K562 (cell line): ENCODE results near the gene B4GALNT2. TPM values are rescaled to one million over a fixed set of nuclear protein-coding genes. Genes with fewer than 3 reads are reported as not detected.

ENCODE experiments used
- ADNP ChIP-seq: fragments of 200-800 bp; sonication (Bioruptor generic); IDR thresholded peaks from 2 replicates; pipeline ENCODE4 v1.6.1; 2016; ENCODE audit warnings: missing genetic modification characterization, missing compliant biosample characterization
- CBX1 ChIP-seq: sonication (generic); IDR thresholded peaks from 2 replicates; pipeline ENCODE4 v1.6.1; 2016; ENCODE audit warnings: antibody characterized with exemption, low read depth, mild to moderate bottlenecking
- CUX1 ChIP-seq: fragments of 200-800 bp; sonication (Bioruptor generic); IDR thresholded peaks from 2 replicates; pipeline ENCODE4 v1.6.1; 2016; ENCODE audit warnings: missing genetic modification characterization, missing compliant biosample characterization
- GATAD2A ChIP-seq: fragments of 450-650 bp; IDR thresholded peaks from 2 replicates; pipeline ENCODE4 v1.6.1; 2017
- MLLT1 ChIP-seq, 2 experiments: fragments of 450-650 bp; IDR thresholded peaks; 2 replicates each; pipeline ENCODE4 v1.6.1; 2016
- NCOA1 ChIP-seq: fragments of 450-650 bp; IDR thresholded peaks from 2 replicates; pipeline ENCODE4 v1.6.1; 2016; ENCODE audit warnings: low read depth
- PHB2 ChIP-seq: fragments of 450-650 bp; IDR thresholded peaks from 2 replicates; pipeline ENCODE4 v1.6.1; 2017; ENCODE audit warnings: low read depth
- RBBP5 ChIP-seq: fragments of 200-600 bp; sonication (generic); IDR thresholded peaks from 2 replicates; pipeline ENCODE4 v1.6.1; 2012; ENCODE audit warnings: borderline replicate concordance, mild to moderate bottlenecking, low read length, control low read depth, inconsistent platforms; ENCODE audit not compliant: insufficient read depth, poor library complexity, severe bottlenecking
- SMAD1 ChIP-seq: fragments of 150-350 bp; IDR thresholded peaks from 2 replicates; pipeline ENCODE4 v1.6.1; 2014; ENCODE audit warnings: low read length, low read depth; ENCODE audit not compliant: partially characterized antibody
- SNIP1 ChIP-seq: fragments of 450-650 bp; IDR thresholded peaks from 2 replicates; pipeline ENCODE4 v1.7.1; 2017; ENCODE audit warnings: low read depth, mild to moderate bottlenecking
- ZBTB5 ChIP-seq: fragments of 450-650 bp; IDR thresholded peaks from 2 replicates; pipeline ENCODE4 v1.6.1; 2017; ENCODE audit warnings: antibody characterized with exemption
- ZMIZ1 ChIP-seq, 2 experiments: fragments of 150-350 bp in 1 of 2; IDR thresholded peaks; 2 replicates each; pipeline ENCODE4 v1.6.1; 2012 to 2016; ENCODE audit warnings: low read depth in 2 of 2, low read length in 2 of 2, mild to moderate bottlenecking in 1 of 2, moderate library complexity in 1 of 2
- ZNF347 ChIP-seq: fragments of 450-650 bp; formaldehyde crosslinking; IDR thresholded peaks from 2 replicates; pipeline ENCODE4 v1.4.0; 2020; ENCODE audit warnings: low read depth, mild to moderate bottlenecking, moderate library complexity
- polyA plus RNA-seq, 8 experiments: library from polyadenylated mRNA; depleted of rRNA in 4 of 8; stranded (reverse) in 5 of 8; unstranded in 3 of 8; fragments of >200 nt; fragmentation: Nextera tagmentation in 2 of 8; fragmentation: Illumina TruSeq in 1 of 8; extraction: Ambion mirVana in 2 of 8; extraction: Trizol in 1 of 8; gene quantifications; 2 replicates each; pipeline versions ENCODE4 v1.2.1 to v1.2.3, GENCODE V29; 2011 to 2014; ENCODE audit warnings: inconsistent platforms in 1 of 8, missing spikeins in 1 of 8
- total RNA-seq, 7 experiments: library from RNA; depleted of rRNA in 6 of 7; stranded (reverse); fragments of >200 nt in 6 of 7; fragmentation: Illumina TruSeq in 2 of 7; extraction: Trizol in 2 of 7; gene quantifications; 2 replicates each; pipeline versions ENCODE4 v1.2.1 to v1.2.3, GENCODE V29; 2011 to 2021; ENCODE audit warnings: low replicate concordance in 1 of 7

The B4GALNT2 gene
- total and polyA plus RNA-seq, 9 of the 15 experiments (the other 6 are each of a cell fraction or from before 2014, with no cell fraction given), result not detected

GRCh38 chr17:49193513-49194296 lies 61.1 kb downstream of the B4GALNT2 start (continued):
- TF ChIP-seq SNIP1 (peak; percentile 73), MLLT1 (IDR thresholded peaks at IDR 0.05) (peak; percentile 69 to 86; a peak in 2 of 4 replicates), CBX1 (no peak), ZBTB5 (peak; percentile 71; the same call in 1 of the 2 replicates), ADNP (peak; percentile 9; the same call in 1 of the 2 replicates), SMAD1 (no peak), PHB2 (peak; percentile 45; the same call in 1 of the 2 replicates), RBBP5 (peak; percentile 24), CUX1 (CRISPR knock-in tag) (no peak), NCOA1 (no peak; the same call in 1 of the 2 replicates), GATAD2A (peak; percentile 26; the same call in 1 of the 2 replicates), ZNF347 (no peak), ZMIZ1 (IDR thresholded peaks at IDR 0.05; ENCODE audit: low read depth in 2 of 2, low read length in 2 of 2) (no peak)
